Hematopoietic multipotent progenitor cell treated with erythropoietin and hydrocortisone succinate and interleukin-3 and kit ligand, for 6 days (in vitro differentiated cells): ENCODE measurements around the gene SYNJ2.

Experiments
- DNase-seq: peaks from one replicate; pipeline ENCODE4 v3.0.0-alpha.2; 2015

SYNJ2 gene

GRCh38 chr6:158015188-158015506 lies 33.5 kb downstream of the SYNJ2 start:
- DNase-seq = no peak

GRCh38 chr6:158016571-158017383 lies 35.1 kb downstream of the SYNJ2 start:
- no peak for DNase-seq

DNA sequence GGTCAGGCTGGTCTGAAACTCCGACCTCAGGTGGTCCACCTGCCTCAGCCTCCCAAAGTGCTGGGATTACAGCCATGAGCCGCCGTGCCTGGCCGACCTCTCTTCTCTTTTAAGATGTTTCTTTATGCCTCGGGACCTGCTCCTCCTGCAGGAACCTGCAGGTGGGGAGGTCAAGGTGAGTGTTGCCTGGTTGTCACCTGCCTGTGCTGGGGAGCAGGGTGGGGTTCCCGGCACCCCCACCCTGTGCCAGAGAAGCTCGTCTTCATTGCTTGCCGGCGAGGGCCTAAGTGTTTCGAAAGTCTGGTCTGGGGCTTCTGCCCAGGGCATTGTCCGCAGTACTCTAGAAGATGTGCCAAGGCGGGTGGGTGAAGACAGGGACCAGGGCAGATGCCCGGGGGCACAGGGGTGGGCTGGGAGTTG lies 36.0 kb downstream of the SYNJ2 start:
- DNase-seq = no peak

- DNase-seq = no peak
Observed at GRCh38 chr6:158018041-158018771, 36.5 kb downstream of the SYNJ2 start.

GRCh38 chr6:158018851-158019361 lies 37.2 kb downstream of the SYNJ2 start:
- no peak for DNase-seq

DNA sequence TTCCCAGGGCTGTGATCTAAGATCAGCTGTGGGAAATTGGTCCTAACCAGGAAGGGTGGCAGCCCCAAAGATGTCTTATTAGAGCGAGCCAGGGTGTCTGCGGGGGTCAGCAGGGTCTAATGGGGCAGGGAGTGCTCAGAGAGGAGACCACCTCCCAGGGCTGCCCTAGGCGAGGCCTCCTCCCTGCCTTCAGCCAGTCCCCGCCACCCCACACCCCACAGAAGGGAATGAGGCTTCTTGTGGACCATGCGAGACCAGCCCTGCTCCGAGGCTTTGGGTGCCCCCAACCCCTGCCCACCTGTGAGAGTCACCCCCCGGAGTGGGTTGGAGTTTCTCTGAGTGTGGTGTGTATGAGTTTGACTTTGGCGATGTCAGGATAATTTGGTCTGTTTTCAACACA lies 37.8 kb downstream of the SYNJ2 start:
- no peak for DNase-seq

- DNase-seq = no peak
Observed at GRCh38 chr6:158020272-158020711, 38.6 kb downstream of the SYNJ2 start.

- DNase-seq = no peak
Observed at GRCh38 chr6:158020811-158021210, 39.1 kb downstream of the SYNJ2 start.

- DNase-seq = no peak
Observed at GRCh38 chr6:158021376-158021775, 39.7 kb downstream of the SYNJ2 start.

DNA sequence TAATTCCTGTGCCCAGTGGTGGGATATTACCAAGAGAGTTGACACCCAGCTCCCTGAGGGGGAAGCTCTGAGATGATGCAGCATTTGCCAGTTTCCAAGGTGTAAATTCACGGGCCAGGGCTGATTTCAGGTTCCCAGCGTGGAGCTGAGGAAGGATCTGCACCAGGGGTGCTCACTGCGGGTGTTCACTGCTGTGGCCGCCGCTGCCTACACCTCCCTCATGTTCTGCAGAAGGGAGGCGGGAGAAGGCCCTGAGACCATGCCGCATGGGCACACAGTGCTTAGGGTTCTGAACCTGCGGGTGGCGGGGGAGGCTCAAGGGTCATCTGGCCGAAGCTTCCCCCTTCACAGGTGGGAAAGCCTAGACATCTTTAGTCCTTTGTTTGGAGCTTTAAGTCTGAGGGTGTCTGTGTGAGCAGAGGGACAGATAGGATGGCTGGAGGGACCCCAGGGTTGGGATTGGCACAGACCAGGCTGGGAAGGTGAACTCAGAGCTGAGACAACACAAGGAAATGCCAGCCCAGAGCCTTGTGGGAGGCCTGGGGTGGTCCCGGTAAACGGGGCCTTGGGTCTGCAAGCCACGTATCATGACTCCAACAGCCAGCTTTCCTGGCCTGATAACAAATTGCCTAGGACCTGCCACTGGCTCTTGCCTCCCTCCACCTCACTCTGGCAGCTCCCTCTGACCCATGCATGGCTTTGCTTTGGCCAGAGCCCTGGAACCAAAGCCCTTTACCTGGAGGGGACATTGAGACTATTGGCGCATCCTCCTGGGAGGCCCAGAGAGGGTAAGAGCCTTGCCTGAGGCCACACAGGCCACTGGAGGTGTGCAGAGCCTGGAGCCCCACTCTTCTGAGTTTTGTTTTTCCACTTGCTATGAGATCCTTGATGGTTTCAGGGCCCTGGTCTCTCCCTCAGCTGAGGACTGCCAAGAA lies 40.4 kb downstream of the SYNJ2 start:
- no peak for DNase-seq

DNA sequence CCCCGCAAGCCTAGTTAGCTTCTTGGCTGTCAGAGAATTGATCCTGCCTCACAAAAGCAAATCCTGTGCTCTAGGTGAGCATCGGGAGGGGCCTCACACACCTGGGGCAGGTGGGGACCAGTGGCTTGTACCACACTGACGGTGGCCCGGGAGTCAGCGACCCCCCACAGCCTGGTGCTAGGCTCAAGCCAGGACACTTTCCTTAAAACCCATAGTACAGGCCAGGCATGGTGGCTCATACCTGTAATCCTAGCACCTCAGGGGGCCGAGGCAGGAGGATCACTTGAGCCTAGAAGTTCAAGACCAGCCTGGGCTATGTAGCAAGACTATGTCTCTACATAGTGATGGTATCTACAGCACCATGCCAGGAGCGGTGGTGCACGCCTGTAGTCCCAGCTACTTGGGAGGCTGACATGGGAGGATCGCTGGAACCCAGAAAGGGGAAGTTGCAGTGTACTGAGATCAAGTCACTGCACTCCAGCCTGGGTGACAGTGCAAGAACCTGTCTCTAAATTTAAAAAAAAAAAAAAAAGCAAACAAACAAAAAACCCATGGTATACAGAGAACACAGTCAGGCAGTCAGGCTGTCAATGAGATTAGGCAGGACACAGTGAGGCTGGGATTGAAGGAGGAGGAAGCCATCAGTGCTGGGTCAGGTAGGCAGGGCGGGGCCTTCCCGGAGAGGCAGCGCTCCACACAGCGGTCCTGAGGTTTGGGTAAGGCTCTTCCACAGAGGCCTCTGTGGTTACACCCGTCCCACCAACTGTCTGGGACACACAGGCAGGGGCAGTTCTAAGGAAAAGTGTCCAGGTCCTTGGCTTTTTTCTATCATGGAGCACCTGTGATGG lies 41.3 kb downstream of the SYNJ2 start:
- no peak for DNase-seq

DNA sequence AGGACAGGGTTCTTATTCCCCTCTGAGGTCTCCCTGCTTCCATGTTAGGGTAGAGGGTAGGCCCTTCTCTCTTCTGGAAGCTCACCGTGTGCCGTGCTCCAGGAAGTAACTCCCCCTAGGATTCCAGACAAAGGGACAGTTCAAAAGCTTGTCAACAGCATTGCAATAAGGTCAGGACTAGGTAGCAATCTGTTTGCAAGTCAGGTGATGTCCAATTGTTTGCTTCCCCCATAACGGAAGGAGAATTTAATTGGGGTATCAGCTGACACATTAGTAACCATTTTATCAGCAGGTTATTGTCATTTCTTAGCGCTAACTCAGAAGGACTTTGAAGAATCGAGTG lies 41.9 kb downstream of the SYNJ2 start:
- no peak for DNase-seq

DNA sequence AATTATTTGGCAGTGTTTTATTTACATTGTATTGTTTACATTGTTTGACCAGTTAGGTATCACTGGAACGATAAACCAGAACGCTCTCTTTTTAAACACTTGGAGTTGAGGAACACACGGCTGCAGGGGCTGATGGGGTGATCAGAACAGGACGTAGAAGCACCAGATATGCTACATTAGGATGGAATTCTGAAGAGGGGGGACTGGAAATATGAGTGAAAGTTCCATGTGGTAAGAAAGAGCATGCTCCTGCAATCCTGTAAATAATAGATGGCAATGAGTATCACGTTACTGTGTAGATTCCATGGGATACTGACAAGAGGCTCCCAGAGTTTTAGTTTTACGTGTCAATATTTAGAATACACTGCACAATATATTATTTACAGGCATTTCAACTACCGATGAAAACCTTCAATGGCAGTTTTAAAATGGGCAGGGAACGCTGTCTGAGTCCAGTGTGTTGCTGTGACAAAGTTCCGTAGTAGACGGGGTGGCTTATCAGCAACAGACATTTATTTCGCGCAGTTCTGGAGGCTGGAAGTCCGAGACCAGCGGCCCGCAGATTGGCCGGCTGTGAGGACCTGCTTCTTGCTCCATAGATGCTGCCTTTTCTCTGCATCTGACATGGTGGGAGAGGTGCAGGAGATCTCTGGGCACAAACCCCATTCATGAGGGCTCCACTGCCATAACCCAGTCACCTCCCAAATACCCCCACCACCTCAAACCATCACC lies 43.1 kb downstream of the SYNJ2 start:
- DNase-seq = no peak

- DNase-seq = peak; percentile 77
Observed at GRCh38 chr6:158026054-158026900, 44.6 kb downstream of the SYNJ2 start.

DNA sequence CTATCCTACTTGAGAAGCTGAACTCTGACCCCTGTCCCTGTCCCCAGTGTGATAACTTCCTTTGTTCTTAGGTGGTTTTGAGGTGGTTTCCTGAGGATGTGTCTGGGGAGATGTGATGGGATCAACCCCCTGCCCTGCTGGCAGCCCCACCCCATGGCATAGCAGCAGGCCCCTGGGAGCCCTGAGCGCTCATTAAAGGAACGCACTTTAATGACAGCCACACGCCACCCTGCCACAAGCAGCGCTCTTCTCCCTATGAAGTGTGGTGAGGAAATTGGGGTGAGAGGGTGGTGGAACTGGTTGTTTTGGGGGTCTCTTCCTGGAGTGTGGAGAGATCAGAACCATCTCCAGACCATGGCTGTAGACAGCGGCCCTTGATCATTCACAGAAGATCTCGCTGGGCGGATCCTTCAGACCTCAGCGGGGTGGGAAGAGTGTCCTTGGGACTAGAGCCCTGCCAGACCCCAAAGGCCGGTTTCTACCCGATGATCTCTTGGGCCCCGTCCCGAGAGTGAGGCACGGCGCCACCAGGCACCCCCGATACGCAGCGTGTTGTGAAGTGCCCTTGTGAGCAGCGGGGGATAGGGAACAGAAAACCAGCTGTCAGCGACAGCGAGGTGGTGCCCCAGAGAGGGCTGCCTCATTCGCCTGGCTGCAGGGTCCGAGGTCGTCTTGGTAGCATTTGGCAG lies 45.4 kb downstream of the SYNJ2 start:
- no peak for DNase-seq

- DNase-seq = no peak
Observed at GRCh38 chr6:158027590-158028285, 46.1 kb downstream of the SYNJ2 start.

- no peak for DNase-seq
Observed at GRCh38 chr6:158028421-158028820, 46.8 kb downstream of the SYNJ2 start.

DNA sequence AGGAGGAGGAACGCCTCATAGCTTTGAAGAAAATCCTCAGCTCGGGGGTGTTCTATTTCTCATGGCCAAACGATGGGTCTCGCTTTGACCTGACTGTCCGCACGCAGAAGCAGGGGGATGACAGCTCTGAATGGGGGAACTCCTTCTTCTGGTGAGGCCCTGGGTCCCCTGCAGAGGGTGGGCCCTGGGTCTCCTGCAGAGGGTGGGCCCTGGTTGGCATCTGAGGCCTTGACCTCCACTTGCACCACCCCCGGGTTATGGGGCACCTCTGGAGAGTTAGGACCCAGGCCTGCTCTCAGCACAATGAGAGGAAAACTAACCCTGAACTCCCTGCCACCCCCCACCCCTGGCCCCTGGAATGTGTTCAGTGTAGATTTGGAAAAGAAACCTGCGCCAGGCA lies 47.2 kb downstream of the SYNJ2 start:
- DNase-seq = no peak

DNA sequence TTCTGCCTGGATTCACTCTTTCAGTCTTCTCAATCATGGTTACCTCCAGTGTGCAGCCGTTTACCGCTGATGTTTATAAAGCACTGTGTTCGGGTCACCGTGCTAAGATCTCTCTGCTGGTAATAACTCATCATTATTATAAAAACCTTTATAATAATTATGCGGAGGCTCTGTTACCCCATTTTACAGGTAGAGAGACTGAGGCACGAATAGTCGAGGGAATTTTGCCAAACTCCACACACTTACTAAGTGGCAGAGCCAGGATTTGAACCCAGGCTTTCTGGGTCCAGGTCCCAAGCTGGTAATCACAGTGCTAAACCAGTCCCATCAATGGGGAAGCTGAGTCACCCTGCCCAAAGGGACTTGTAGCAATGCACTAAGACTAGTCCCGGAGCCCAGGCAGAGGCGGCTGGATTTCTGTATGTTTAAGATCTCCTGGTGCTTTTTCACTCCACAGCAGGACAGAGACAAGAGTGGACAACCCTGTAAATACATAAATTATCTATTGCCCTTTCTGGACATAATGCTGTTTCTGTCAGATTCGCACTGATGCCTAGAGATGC lies 48.1 kb downstream of the SYNJ2 start:
- no peak for DNase-seq
